NOMO-1 (cell line): ENCODE results near the gene ADGRA3.
A peak's percentile ranks its signal among the peaks of the same experiment; 100 is the strongest.

Experiments used
- DNase-seq, 2 experiments: peaks; one replicate each; lab custom pipeline; 2025; ENCODE audit not compliant: unreplicated experiment in 2 of 2; lab: John Stamatoyannopoulos, UW

ADGRA3 gene

DNA sequence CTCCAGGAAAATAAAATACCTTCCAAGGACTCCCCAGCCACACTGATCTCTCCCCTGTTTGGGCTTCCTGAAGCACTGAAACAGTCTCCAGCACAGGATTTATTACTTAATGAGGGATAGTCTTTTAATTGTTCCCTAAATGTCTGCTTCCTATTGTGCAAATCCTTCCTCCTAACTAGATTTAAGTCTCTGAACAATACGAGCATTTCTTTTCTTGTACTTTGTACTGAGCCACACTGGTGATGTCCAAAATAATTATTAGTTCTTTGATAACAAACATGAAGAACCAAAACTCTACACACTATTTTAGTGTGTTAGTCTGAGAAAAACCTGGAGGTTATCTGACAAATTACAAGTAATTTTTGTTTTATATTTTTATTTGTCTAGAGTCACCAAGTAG lies 5.1 kb downstream of the ADGRA3 start:
- peak in 1 of 2 experiments; percentile 5 for DNase-seq

DNA sequence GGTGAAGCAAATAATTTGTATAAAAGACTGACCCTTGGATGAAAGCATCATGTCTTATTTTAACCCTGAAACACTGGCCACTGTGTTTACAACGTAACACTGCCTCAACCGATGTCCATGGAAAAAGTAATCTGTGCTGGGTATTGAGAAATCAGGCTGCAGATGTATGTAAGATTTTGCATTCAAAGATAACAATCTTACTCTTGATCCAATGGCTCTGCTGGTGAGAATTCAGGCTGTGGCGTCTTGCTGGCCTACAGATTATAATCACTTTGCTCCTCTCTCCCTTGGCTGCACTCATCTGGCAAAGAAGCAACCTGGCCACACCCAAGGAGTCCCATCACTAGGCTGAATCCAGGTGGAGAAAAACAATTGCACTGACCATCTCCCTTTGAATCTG lies 7.5 kb downstream of the ADGRA3 start:
- DNase-seq: no peak

DNA sequence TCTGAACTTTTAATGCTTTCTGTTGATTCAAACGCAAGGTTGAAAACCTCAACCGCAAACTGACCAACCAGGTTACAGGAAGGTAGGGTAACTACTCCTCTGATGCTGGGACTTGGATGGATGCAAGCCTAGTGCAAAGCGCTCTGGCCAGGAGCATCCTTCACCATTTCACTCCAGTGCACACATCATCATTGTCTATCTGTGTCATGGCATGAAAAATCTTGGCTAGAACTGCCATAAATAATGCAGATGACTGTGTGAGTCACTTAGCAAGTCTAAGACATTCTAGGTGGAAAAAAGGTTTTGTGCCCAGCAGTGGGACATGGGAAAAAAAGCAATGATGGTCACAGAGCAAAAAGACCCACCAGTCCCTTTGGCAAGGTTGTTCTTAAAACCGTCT lies 10.9 kb downstream of the ADGRA3 start:
- DNase-seq: no peak

DNA sequence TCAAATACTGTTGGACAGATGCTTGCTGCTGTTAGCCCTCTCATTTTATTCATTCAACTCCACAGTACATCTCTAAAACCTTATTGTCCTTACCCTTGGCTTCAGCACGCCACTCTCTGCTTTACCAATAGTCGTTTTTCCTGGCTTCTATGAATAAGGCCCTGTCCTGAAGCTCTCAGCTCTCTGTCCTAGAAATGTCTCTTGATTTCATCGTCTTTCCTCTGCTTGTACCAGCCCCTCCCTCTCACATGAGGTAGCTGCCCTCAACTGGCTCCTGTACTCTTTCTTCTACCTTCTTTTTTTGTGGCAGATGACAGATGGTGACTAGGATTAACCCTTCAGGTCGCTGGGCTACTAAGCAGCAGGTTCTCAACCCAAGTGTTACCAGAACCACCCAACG lies 11.4 kb downstream of the ADGRA3 start:
- no peak for DNase-seq

DNA sequence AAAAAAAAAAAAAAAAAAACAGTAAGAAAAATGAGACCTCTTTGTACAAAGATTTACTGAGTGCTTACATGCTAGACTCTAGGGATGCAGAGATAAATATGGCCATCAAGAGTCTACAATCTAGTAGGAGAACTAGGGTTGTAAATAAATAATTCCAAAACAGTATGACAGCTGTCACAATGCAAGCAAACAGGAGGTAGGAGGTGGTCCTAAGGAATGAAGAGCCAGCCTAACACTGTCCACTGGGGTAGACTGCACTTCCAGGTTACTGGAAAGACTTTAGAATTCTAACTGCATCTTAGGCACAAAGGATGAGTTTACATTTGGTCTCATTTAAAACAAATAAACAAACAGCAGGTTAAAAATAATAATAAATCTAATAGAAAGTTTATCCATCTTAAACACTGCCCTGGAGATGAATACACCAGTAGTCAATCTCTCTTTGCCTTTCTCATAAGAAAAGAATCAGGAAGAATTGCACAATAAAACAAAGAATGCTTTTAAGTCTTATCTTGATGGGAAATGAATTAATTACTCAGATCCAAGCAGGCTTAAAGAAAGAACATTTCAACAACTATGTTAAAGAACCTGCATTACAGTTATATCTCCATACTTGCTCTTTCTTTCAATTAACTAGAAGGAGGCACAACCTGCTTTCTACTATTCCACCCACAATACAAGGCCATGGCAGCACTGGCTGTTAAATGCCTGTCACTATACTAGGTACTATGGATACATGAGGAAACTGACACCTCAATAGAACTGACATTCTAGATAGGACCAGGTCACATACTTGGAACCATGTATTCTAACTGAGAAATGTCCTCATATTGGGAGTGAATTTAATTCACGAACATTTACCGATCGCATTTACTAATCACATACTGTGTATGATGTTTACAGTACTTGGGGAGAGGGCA lies 12.7 kb downstream of the ADGRA3 start:
- DNase-seq: no peak

DNA sequence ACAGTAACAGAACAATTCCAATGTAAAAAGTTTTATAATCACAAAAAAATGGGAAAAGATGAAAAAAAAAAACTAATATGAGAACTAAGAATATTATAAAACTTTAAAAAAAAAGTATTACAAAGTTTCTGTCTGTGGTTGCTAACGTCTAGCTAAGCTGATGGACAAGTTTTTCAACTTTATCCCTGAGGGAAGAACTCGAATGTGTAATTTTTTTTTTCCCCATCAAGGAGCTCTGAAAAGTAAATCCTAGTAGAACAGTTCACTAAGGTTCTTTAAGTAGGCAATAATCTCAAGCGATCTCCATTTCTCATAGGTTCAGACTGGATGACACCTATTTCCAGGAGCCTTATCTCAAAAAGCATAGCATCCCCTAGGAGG lies 14.2 kb downstream of the ADGRA3 start:
- no peak for DNase-seq

DNA sequence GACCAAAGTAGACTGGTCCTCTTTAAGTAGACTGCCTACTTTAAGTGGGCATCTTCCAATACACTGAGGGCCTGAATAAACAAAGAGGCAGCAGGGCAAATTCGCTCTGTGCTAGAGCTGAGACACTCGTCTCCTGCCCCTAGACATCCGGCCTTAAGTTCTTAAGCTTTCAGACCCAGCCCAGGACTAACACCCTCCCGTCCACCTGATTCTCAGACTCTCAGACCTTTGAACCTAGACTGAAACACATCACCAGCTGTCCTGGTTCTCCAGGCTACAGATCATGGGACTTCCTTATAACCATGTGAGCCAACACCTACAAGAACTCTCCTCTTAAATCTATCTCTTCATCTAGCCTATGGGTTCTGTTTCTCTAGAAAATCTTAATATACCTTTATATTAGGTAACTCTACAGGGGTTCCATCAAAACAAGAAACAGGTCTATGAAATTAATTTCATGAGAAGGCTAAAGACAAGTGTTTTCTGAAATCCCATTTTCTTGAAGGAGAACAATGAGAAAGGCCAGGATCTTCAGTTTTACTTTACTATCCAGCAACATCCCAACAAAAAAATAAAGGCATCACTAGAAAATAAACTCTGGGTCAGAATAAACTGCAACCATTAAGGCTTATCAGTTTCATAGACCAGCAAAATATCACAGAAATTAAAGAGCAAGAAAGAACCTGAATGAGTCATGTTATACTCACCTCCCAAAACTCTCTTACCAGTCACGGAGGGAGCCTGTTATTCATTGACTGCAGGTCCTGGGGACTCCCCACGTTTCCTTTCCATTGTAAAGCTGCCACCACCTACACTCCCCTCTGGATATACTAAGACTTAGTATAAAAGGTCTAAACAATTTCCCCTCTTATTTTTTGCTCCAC lies 14.8 kb downstream of the ADGRA3 start:
- DNase-seq: no peak

DNA sequence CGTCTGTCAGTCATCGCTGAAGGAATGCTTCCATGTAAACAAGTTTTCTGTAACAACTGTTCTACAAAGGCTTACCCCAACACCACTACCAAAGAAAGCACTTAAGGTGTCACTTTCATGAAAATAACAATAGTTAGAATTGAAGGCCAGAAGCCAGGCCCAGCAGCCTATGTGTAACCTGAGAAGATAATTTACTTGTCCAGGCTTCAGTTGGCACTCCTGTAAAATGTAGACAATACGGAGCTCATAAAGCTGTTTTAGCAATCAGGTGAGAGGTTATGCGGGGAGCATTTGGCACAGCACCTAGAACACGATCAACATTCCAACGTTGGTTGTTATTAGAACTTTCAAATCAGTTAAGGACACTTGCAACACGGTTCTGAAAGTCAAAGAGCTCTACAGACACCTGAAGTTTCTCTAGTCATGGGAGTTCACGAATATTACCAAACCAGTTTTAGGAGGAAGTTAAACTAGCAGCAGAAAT lies 15.7 kb downstream of the ADGRA3 start:
- DNase-seq: no peak

DNA sequence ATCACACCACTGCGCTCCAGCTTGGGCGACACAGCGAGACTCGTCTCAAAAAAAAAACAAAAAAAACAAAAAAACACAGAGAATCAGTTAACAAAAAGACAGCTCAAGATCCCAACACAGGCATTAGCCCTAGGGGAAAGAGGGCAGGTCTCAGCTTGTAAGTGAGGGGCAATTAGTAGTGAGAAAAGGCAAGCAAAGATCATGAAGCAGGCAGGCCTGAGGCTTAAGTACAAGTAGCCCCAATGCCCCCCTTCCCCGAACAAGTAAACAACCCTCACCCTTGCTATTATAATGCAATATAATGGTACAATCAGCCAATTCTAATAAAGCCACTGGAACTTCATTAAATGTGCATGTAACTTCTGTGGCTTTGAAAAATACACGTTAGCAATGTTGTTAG lies 17.0 kb downstream of the ADGRA3 start:
- no peak for DNase-seq

DNA sequence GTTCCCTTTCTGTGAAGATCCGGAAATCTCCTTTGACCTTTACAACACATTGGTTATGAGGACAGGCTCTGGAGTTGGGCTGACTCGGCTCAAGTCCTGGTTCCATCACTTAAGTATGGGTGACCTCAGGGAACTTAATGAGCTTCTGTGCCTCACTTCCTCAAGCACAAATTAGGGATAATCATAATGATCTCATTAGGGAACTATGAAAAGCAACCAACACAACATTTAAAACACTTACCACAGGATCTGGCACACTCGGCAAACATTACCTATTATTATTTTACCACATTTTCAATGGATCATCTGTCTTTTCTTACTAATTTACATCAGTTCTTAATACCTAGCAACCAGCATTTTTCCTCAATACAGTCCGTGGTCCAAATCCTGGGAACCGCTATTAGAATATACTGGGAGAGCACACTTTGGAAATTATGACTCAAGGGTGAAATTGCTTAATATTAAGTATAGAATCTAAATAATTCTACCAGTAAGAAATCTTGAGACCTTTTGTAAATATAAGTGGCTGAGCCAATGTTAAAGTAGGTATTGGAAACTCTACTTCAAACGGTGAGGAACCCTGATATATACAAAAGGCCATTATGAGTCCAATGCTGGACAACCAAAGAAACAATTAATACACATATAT lies 19.6 kb downstream of the ADGRA3 start:
- DNase-seq: no peak

DNA sequence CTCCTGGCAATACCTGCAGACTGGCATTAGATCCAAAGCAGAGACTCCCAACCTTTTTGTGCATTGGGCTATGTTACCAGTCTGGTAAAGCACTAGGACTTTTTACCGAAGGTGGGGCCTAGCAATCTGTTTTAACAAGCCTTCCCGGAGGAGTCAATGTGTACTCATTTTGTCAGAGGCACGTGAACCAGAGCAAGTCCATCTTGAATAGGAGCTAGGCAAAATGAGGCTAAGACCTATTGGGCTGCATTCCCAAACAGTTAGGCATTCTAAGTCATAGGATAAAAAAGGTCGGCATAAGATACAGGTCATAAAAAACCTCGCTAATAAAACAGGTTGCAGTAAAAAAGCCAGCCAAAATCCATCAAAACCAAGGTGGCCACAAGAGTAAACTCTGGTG lies 22.3 kb downstream of the ADGRA3 start:
- no peak for DNase-seq

DNA sequence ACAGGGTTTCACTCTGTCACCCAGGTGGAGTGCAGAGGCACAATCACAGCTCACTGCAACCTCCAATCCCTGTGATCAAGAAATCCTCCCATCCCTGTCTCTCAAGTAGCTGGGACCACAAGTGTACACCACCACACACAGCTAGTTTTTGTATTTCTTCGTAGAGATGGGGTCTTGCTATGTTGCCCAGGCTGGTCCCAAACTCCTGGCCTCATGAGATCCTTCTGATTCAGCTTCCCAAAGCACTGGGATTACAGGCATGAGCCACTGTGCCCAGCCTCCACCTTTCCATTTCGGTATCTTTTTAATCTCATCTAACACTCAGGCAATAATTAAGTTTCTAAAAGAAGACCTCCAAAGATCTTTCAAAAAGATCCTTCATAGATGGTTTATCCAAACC lies 22.9 kb downstream of the ADGRA3 start:
- DNase-seq: no peak

DNA sequence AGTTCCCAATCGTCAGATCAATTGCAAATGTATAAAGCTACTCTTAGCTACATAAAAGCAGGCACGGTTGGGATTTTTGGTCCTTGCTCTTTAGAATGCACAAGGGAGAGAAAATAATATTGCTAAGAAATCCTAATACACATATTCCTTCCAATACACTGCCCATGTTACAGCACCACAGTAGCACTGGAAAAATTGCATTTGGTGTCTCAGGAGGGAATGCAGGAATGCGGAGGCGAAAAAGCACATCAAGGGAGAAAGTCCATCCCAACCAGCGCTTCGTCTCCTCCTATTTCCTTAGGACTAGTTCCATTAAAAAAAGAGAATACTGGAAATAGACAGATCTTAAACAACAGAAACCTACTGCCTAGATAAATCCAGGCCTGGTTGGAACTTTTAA lies 23.9 kb downstream of the ADGRA3 start:
- no peak for DNase-seq

DNA sequence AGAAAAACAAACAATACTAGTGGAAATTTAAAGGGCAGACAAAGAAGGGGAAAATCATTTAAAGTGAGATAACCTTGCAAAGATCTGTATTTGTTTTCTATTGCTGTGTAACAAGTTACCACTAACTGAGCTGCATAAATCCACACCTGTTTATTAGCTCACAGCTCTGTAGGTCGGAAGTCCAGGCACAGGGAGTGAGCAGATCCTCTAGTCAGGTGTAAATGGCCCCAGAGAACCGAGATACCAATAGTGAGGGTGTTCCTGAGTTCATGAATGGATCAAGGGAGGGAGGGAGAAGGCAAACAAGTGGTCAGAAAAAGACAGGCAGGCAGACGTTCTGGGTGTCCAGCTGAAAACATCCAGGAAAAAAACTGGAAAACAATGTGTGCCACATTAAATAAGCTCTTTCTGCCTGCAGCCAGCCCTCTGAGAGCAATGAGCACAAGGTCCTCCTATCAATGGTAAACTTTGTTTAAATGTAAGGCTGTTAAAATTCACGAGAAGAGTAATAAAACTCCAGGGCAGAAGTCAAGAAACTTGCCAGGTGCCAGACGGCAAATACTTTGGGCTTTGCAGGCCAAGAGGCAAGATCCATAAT lies 25.0 kb downstream of the ADGRA3 start:
- no peak for DNase-seq

DNA sequence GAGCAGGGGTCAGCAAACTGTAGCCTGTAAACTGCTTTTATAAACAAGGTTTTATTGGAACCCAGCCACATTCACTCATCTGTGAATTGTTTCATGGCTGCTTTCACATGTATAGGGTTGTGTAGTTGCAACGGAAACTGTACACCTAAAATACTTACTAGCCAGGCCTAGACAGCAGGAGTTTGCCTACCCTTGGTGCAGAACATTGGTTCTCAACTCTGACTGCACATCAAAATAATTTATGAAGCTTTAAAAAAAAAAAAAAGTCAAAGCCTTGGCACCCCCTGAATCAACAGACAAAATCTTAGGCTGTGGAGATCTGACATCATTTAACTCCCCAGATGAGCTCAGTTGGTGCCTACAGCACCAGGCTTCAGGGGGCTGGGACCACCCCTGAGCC lies 27.8 kb downstream of the ADGRA3 start:
- no peak for DNase-seq

DNA sequence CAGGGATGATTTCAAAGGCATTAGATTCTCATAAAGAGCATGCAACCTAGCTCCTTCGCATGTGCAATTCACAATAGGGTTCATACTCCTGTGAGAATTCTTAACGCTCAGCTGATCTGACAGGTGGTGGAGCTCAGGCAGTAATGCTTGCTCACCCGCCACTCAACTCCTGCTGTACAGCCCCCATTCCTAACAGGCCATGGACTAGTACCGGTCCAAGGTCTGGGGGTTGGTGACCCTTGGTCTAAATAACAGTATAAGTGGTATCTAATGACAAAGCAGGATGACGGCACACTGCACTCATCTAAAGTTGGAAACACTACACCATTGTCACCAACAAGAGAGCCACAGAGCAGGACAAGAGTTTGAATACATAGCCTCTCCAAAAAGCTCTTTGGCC lies 28.5 kb downstream of the ADGRA3 start:
- no peak for DNase-seq

DNA sequence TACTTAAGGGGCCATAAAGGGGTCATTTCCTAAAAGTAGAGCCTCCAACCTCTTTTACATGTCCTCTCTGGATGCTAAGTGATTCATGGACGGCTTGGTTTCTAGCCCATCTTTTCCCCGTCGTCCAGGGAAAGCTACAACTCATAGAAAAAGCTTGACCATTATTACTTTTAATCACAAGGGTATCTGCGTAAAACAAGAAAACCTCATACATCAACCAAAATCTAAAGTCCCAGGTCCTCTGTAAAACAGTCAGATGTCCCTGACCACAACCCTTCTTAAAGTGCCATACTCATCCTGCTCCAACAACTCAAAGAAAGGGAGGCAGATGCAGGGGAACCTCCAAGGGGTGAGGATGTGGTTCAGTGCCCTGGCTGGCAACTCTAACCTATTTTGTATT lies 29.6 kb downstream of the ADGRA3 start:
- no peak for DNase-seq

DNA sequence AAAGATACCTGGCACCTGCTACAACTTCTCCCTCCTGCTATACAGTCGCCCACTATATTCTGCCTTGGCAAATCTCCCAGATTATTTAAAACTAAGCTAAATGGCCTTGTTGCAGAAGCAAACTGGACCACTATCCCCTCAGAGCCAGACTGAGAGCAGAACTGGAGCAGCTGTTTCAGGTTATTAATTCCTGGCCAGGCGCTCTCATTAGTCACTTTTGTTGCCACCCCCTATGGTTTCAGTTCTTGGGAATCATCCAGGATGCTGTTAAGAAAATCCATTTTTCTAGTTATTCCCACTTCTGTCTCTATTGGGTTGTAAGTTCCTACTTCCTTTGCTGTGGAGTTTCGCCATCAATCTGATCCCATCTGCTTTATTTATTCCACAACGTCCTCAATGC lies 30.1 kb downstream of the ADGRA3 start:
- DNase-seq: no peak

DNA sequence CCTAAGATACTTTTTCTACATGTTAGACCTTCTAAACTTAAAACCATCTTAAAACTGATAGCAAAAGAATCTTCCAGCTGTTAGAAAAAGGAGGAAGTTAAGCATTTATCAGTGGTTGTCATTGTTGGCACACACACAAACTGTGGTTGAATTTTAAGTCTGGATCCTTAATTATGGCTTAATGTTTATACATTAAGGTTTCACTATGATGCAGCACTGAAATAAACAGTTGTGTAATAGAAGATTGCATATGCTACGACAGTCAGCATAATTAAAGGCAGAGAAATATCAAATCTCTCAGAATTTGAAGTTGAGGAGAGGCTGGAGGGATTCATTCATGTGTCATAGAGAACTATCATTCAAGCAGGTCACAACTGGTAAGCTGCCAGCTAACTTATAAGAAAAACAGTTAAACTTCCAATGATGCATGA lies 32.3 kb downstream of the ADGRA3 start:
- DNase-seq: peak; percentile 33 to 88

DNA sequence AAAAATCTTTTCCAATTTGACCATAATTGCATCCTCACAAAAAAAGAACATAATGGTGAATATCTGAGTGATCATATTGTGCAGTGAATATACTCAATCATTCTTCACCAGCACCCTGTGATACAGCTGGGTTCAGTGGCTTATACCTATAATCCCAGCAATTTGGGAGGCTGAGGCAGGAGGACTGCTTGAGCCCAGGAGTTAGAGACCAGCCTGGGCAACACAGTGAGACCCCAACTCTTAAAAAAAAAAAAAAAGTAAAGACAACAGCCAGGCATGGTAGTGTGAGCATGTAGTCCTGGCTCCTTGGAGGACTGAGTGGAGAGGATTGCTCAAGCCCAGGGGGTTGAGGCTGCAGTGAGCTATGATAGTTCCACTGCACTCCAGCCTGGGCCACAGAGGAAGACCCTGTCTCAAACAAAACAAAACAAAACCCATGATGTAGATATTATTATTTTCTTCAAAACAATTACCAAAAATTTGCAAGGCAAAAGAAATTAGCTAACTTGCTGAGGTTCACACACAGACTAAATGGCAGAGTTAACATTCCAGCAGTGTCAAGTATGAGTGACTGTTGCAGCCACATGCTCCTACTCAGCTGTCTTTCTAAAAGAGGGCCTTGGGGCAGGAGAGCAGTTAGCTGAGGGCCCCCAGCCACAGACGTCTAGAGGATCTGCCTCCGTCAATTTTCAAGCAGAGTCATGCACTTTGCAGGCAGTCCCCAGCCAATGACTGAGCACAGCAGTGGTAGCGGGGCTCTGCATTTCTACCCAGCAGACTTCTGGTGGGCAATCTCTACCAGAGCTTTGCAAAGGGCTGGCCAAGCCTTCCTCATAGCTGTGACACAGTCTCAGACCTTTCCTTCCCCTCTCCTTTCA lies 33.4 kb downstream of the ADGRA3 start:
- no peak for DNase-seq
